ENCODE results near the gene GRP.

The GRP gene

GRCh38 chr18:59219672-59220163 is at the start of gene GRP:
TSS of gene GRP (plus strand) at chr18:59220158. CDS start at chr18:59220266, 108 bp downstream.
- no peak for DNase-seq

DNA sequence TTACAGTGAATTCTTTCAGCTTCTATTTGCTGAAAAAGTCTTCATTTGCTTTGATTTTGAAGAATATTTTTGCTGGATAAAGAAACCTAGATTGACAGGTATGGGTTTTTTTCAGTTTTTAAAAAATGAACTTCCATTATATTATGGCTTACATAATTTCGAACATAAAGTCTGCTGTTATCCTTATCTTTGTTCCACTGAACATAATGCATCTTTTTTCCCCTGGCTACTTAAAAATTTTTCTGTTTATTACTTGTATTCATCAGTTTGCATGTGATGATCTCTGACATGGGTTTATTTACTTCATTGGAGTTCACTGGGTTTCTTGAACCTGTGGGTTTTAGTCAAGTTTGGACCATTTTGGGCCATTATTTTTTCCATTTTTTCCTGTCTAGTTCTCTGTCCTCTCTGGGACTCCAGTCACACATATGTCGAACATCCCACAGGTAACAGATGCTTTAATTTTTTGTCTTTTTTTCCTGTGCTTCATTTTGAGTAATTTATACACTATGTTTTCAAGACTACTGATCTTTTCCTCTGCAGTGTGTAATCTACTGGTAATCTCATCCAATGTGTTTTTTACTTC is 47.2 kb upstream of the GRP start:
- no peak for DNase-seq

GRCh38 chr18:59177485-59177884 is 42.5 kb upstream of the GRP start:
- no peak for DNase-seq

- DNase-seq: no peak
Measured at GRCh38 chr18:59180150-59180845, 39.7 kb upstream of the GRP start.

DNA sequence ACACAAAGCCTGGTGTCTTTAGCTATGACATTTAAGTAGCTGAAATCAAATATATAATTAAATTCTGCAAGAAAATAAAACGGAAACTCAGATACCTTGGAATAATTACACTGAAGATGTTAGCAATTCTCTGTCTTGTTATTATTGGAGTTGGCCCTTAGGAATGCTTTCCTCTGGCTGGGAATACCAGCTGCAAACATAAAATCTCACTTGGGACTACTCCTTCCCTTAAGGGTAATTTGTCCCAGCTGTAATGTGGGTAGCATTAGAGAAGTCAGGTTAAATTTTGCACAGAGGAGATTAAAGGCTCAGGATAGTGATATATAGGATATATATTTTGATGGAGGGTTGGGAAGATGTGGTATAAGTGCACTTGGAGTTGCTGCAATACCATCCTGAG is 37.3 kb upstream of the GRP start:
- no peak for DNase-seq

GRCh38 chr18:59189008-59189407 is 30.9 kb upstream of the GRP start:
- DNase-seq: no peak

DNA sequence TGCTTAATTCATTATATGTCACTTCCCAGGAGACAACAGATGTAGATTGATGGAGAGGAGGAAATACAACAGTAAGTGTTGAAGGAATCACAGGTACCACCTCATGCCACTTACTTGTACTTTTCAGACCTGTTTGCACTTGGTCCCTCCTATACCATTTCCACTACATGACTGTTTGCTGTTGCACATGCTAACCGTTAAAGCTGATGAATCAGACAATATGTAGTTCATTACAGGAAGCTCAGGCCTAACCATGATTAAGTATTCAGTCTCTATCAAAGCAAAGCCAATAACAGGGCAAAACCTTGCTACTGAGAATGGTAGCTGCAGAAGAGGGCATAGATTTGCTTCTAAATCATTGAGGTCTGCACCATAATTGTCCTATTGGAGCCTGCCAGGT is 30.2 kb upstream of the GRP start:
- no peak for DNase-seq

GRCh38 chr18:59196161-59196725 is 23.7 kb upstream of the GRP start:
- DNase-seq: no peak

DNA sequence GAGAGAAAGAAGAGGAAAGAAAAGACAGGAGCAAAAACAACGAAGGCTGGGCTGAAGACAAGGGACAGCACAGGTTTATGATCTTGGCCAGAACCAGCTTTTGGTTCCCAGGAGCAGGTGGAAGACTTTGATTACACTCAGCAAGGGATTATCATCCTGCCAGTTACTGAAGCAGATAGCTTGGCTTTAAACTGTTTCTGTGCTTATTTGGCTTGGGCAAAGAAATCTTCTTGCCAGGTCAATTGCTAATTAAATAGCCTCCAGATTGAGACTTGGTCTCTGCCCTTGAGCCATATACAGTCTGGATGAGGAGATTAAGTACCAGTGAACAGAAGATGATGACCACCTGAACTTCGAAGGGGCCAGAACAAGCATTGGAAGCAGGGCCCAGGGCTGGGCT is 22.3 kb upstream of the GRP start:
- no peak for DNase-seq

- no peak for DNase-seq
Measured at GRCh38 chr18:59198215-59198614, 21.7 kb upstream of the GRP start.

DNA sequence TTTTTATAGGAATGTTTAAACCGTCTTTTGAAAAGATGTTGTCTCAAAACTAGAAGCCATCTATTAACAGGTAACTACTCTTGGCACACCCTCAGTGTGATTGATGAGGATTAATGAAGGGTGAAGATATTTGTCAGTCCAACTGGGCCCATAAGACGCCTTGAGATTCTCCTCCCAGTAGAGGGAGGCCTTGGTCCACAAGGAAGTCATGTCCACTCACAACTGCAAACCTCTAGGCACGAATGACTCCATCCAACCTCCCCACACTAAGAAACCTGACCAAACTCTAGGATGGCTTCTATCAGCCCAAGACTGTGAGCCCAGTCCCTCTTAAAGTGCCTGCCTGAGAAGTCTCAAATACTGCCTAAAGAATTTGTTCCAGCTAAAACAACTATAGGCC is 19.2 kb upstream of the GRP start:
- DNase-seq: no peak

DNA sequence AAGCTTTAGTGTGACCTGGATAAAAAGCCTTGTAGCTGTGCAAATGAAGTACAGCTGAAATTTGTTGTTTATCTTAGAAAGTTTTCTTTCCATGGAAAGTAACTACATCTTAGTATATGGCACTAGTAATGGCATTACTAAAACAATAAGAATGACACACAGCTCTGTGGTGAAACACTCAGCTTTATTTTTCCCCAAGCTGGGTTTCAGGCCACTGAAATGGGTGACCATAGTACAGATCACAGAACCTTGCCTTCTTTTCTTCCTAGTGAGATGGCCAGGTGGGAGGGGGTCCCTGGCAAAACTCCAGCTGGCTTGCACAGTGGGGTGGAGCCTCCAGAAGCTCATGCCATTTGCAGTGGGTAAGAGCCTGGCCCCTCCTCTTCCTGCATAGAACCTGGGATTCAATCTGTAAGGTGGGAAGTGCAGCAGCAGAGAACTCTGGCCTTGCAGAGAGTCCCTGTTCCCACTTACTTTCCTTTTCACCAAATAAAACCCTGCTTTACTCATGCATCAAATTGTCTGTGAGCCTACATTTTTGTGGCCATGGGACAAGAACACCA is 17.6 kb upstream of the GRP start:
- no peak for DNase-seq

GRCh38 chr18:59207506-59207905 is 12.5 kb upstream of the GRP start:
- DNase-seq: no peak

DNA sequence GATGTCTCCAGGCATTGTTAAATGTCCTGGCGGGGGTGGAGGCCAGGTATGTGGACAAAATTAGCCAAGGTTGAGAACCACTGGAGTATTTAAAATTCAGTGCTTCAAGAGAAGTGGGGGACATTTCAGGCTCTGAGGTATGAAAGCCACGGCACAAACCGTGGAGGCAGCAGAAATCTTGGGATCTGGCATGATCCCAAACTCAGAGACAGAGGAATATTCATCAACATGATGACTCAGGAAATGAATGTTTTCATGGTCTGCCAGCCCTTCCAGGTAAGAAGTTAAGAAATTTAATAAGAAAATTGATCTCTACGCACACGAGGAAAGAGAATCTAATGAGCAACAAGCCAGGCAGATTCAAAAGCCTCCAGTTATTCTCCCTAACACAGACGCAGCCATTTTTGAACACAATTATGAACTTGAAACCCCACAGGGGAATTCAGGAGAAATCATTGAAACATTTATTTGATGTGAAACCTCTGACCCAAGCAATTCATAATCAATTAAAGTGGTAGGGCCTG is 11.3 kb upstream of the GRP start:
- DNase-seq: no peak

DNA sequence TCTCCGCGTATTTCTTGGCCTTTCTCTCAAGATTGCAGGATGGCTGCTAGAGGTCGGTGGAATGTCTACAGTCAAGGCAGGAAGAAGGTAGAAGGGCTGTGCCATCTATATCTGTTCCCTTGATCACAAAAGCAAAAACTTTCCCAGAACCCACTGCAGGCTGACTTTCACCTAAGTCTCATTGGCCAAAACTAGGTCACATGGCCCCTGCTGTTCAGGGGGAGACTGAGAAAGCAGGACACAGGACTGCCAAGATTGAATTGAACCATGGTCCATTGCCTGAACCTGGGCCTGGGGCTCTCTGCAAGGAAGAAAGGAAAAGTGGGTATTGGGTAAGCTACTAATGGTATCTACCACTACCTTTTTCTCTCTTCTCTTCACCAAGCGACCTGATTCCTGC is 9.7 kb upstream of the GRP start:
- DNase-seq: no peak

GRCh38 chr18:59211629-59212028 is 8.3 kb upstream of the GRP start:
- no peak for DNase-seq

- no peak for DNase-seq
Measured at GRCh38 chr18:59218018-59218417, 1.9 kb upstream of the GRP start.

- no peak for DNase-seq
Measured at GRCh38 chr18:59220164-59220783, 316 bp downstream of the GRP start.

DNA sequence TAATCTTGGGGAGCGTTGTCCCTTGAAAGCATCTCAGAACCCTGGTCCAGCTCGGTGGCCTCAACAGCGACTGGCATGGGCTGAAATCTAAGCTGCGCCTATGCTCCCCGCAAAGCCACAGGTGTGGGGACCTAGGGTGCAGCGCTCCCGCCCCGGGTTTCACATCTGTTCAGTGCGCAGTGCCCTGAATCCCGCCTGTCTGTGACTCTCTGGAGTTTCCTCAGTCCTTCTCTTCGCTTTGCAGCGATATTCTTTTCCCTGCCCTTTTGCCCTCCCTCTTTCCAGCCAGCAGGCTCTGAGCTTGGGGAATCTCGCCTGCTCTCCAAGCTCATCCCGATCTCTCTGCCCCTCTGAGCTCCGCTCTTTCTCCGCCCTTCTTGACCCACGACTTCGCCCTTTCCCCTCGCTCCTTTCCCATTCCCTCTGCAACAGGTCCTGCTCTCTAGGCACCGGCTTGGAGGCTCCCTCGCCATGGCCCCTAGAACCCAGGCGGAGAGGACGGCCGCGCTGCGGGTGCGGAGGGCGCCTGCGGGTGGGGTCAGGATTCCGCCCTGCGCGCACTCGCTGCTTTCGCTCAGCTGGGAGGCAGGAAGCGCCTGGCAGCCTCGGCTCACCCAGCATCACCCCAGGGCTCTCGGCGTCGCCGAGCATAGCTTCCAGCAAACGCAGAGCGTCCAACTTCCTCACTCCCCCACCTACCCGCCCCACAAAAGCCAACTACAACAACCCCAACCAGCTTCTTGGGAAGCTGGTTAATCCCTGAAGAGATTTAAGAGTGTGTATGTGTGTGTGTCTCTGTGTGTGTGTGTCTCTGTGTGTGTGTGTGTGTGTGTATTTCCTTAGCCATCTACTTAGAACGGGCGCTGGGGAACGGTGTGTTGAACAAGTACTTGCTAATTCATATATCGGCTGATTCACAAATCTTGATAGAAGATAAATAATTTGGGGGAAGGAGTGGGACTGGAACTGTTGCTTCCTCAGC is 1.1 kb downstream of the GRP start:
- no peak for DNase-seq

- no peak for DNase-seq
Measured at GRCh38 chr18:59222341-59222740, 2.4 kb downstream of the GRP start.

DNA sequence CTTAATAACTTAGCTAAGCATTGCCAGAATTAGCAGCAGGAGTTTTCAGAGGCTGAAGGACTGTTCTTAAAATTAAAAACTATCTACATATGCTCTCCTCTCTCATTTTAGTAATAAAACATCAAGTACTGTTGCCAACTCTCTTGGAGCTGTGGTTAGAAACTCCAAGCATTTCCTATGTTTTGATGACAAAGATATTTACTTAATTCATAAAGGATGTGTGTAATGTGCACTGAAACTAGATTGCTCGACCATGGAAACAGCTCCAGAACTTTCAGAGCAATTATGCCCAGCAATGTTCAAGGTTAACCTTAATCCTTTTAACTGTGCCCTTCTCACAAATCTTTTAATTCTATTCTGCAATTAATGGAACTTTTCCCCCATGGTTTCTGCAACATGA is 8.4 kb downstream of the GRP start:
- no peak for DNase-seq

- DNase-seq: no peak
Measured at GRCh38 chr18:59229191-59229590, 9.2 kb downstream of the GRP start.

All from activated CD4-positive, CD25-positive, alpha-beta regulatory T cell (primary cell).